NB4 (cell line): ENCODE measurements around the gene S100A3.
"Not testable (repeated sequence)": the region's sequence is repeated elsewhere in the genome, so short reads cannot be mapped to it uniquely, and the experiment has no call there.

Experiments
- DNase-seq: peaks from one replicate; pipeline ENCODE4 v3.0.0; 2010; ENCODE audit warnings: low read depth
- H3K4me3 ChIP-seq: one replicate; pipeline ENCODE4 v1.5.1; 2011; ENCODE audit warnings: mild to moderate bottlenecking, low read depth, low read length, moderate library complexity
- CTCF ChIP-seq: IDR thresholded peaks from one replicate; pipeline ENCODE4 v1.5.1; 2012; ENCODE audit warnings: low read depth, low read length
- MAX ChIP-seq: IDR thresholded peaks from 2 replicates; pipeline ENCODE4 v1.6.1; 2011; ENCODE audit warnings: low read depth, low read length
- MYC ChIP-seq: IDR thresholded peaks from 2 replicates; pipeline ENCODE4 v1.6.1; 2011; ENCODE audit warnings: low read depth, low read length
- POLR2A ChIP-seq: IDR thresholded peaks from 2 replicates; pipeline ENCODE4 v1.6.1; 2011; ENCODE audit warnings: mild to moderate bottlenecking; ENCODE audit not compliant: insufficient read length; ENCODE audit errors: extremely low read depth

S100A3 gene

GRCh38 chr1:153520818-153521476 lies 28.1 kb downstream of the S100A3 start:
- no peak for DNase-seq
- TF ChIP-seq CTCF = no peak
- no peak for TF ChIP-seq POLR2A
- no peak for TF ChIP-seq MYC
- H3K4me3 ChIP-seq = no peak overlapping the region

GRCh38 chr1:153520137-153520691 lies 28.8 kb downstream of the S100A3 start:
- not testable (repeated sequence) for DNase-seq, H3K4me3 ChIP-seq

GRCh38 chr1:153519242-153519641 lies 29.8 kb downstream of the S100A3 start:
- TF ChIP-seq MAX (no peak), MYC (no peak), CTCF (no peak), POLR2A (no peak)
- DNase-seq = no peak
- no peak overlapping the region for H3K4me3 ChIP-seq

GRCh38 chr1:153515504-153516394 lies 33.3 kb downstream of the S100A3 start:
- H3K4me3 ChIP-seq = no peak overlapping the region
- TF ChIP-seq CTCF = no peak
- no peak for TF ChIP-seq POLR2A
- DNase-seq = peak; percentile 83

- TF ChIP-seq MAX = no peak
- H3K4me3 ChIP-seq = no peak overlapping the region
- DNase-seq = no peak
Measured at GRCh38 chr1:153513666-153514065, 35.4 kb downstream of the S100A3 start.

GRCh38 chr1:153513023-153513422 lies 36.0 kb downstream of the S100A3 start:
- DNase-seq = peak; percentile 30
- TF ChIP-seq MYC = no peak
- no peak for TF ChIP-seq MAX
- TF ChIP-seq POLR2A = no peak
- TF ChIP-seq CTCF = no peak

GRCh38 chr1:153510984-153511410 lies 38.1 kb downstream of the S100A3 start:
- TF ChIP-seq POLR2A = no peak
- peak; percentile 97 for TF ChIP-seq MAX
- peak; percentile 99 for TF ChIP-seq MYC
- peak; percentile 81 for TF ChIP-seq CTCF
- H3K4me3 ChIP-seq = no peak overlapping the region

More at GRCh38 chr1:153513023-153513422, 36.0 kb downstream of the S100A3 start:
- H3K4me3 ChIP-seq = no peak overlapping the region

More at GRCh38 chr1:153510984-153511410, 38.1 kb downstream of the S100A3 start:
- peak; percentile 84 for DNase-seq
